WTC11 (cell line): Measurements from ENCODE around the gene TCF20. TPM values are rescaled to one million over a fixed set of nuclear protein-coding genes. Genes with fewer than 3 reads are reported as not detected.

Experiments used
- ATAC-seq: fragments of 200-7000 bp; cut with Tn5 transposase; 2 replicates; pipeline ENCODE4 v1.10.0; 2021; ENCODE audit warnings: mild to moderate bottlenecking, moderate library complexity
- CTCF ChIA-PET: fragments of 300-600 bp; sonication (Branson Sonifier 250); formaldehyde crosslinking; loops from one replicate; lab custom pipeline; 2021; ENCODE audit warnings: antibody characterized with exemption; lab: Charles Lee
- POLR2A ChIA-PET: fragments of 350-600 bp; sonication (Branson Sonifier 250); formaldehyde crosslinking; loops from one replicate; lab custom pipeline; 2021; ENCODE audit warnings: antibody characterized with exemption; lab: Charles Lee
- DNase-seq: peaks from one replicate; pipeline ENCODE4 v3.0.0; 2021; ENCODE audit warnings: low spot score
- H3K27ac Mint-ChIP-seq: 2 replicates; pipeline ENCODE4 v1.8.0; 2021; ENCODE audit warnings: mixed read lengths
- H3K27me3 Mint-ChIP-seq: 2 replicates; pipeline ENCODE4 v1.8.0; 2021; ENCODE audit warnings: low read depth, mild to moderate bottlenecking, moderate library complexity, mixed read lengths
- H3K36me3 Mint-ChIP-seq: 2 replicates; pipeline ENCODE4 v1.8.0; 2021; ENCODE audit warnings: mixed read lengths
- H3K4me1 Mint-ChIP-seq: 2 replicates; pipeline ENCODE4 v1.8.0; 2022; ENCODE audit warnings: mixed read lengths
- H3K4me3 Mint-ChIP-seq: 2 replicates; pipeline ENCODE4 v1.8.0; 2021; ENCODE audit warnings: mild to moderate bottlenecking, moderate library complexity, mixed read lengths
- H3K9me3 Mint-ChIP-seq: 2 replicates; pipeline ENCODE4 v1.8.0; 2021; ENCODE audit warnings: mixed read lengths
- ATF3 ChIP-seq: sonication (generic); formaldehyde crosslinking; conservative IDR thresholded peaks from 2 replicates; pipeline ENCODE4 v1.8.1; 2022; ENCODE audit warnings: mild to moderate bottlenecking, missing genetic modification reagents
- CBFB ChIP-seq: sonication (generic); formaldehyde crosslinking; IDR thresholded peaks from 2 replicates; pipeline ENCODE4 v1.8.1; 2022; ENCODE audit warnings: mild to moderate bottlenecking, low read depth, missing genetic modification reagents
- ELF4 ChIP-seq: sonication (generic); formaldehyde crosslinking; IDR thresholded peaks from 2 replicates; pipeline ENCODE4 v1.8.1; 2022; ENCODE audit warnings: low read depth, mild to moderate bottlenecking, moderate library complexity, missing genetic modification reagents
- ERG ChIP-seq: fragments of 250-450 bp; sonication (Bioruptor Pico); IDR thresholded peaks from 2 replicates; pipeline ENCODE4 v1.8.0; 2021; ENCODE audit warnings: mild to moderate bottlenecking
- GTF2I ChIP-seq: fragments of 250-450 bp; sonication (Bioruptor Pico); conservative IDR thresholded peaks from 2 replicates; pipeline ENCODE4 v1.4.0; 2021; ENCODE audit warnings: mild to moderate bottlenecking
- MYBL2 ChIP-seq: sonication (generic); formaldehyde crosslinking; IDR thresholded peaks from 2 replicates; pipeline ENCODE4 v1.8.1; 2023; ENCODE audit warnings: mild to moderate bottlenecking, moderate library complexity, missing genetic modification reagents
- NFATC4 ChIP-seq: fragments of 250-450 bp; sonication (Bioruptor Pico); IDR thresholded peaks from 2 replicates; pipeline ENCODE4 v1.9.0; 2021; ENCODE audit warnings: mild to moderate bottlenecking
- NFE2L1 ChIP-seq: sonication (generic); formaldehyde crosslinking; IDR thresholded peaks from 2 replicates; pipeline ENCODE4 v1.8.1; 2023; ENCODE audit warnings: missing genetic modification reagents
- OVOL2 ChIP-seq: fragments of 250-450 bp; sonication (Bioruptor Pico); IDR thresholded peaks from 2 replicates; pipeline ENCODE4 v1.9.0; 2021; ENCODE audit warnings: mild to moderate bottlenecking, borderline replicate concordance
- SMAD3 ChIP-seq: sonication (generic); formaldehyde crosslinking; IDR thresholded peaks from 2 replicates; pipeline ENCODE4 v1.8.0; 2022; ENCODE audit warnings: missing genetic modification reagents, mild to moderate bottlenecking, borderline replicate concordance
- SOX15 ChIP-seq: fragments of 250-450 bp; sonication (Bioruptor Pico); IDR thresholded peaks from 2 replicates; pipeline ENCODE4 v1.9.0; 2021; ENCODE audit warnings: mild to moderate bottlenecking
- SP1 ChIP-seq: sonication (generic); formaldehyde crosslinking; conservative IDR thresholded peaks from 2 replicates; pipeline ENCODE4 v1.8.1; 2022; ENCODE audit warnings: missing genetic modification reagents
- TP53 ChIP-seq: sonication (generic); formaldehyde crosslinking; IDR thresholded peaks from 2 replicates; pipeline ENCODE4 v1.8.1; 2023; ENCODE audit warnings: mild to moderate bottlenecking, missing genetic modification reagents
- ZBTB43 ChIP-seq: sonication (generic); formaldehyde crosslinking; IDR thresholded peaks from 2 replicates; pipeline ENCODE4 v1.8.1; 2023; ENCODE audit warnings: mild to moderate bottlenecking, missing genetic modification reagents
- ZNF138 ChIP-seq: sonication (generic); formaldehyde crosslinking; conservative IDR thresholded peaks from 2 replicates; pipeline ENCODE4 v1.8.1; 2022; ENCODE audit warnings: mild to moderate bottlenecking, moderate library complexity, missing genetic modification reagents
- ZNF396 ChIP-seq: fragments of 250-450 bp; sonication (Bioruptor Pico); IDR thresholded peaks from 2 replicates; pipeline ENCODE4 v1.8.0; 2021; ENCODE audit warnings: mild to moderate bottlenecking, moderate library complexity, borderline replicate concordance
- total RNA-seq: library from RNA; stranded (reverse); gene quantifications from 3 replicates; pipeline ENCODE4 v1.2.3, GENCODE V29; 2021
- TF ChIP-seq, protein P1 (sequence below): sonication (generic); formaldehyde crosslinking; IDR thresholded peaks from 2 replicates; pipeline ENCODE4 v1.8.1; 2022; ENCODE audit warnings: missing genetic modification reagents, borderline replicate concordance
- TF ChIP-seq, protein P2 (sequence below): sonication (generic); formaldehyde crosslinking; IDR thresholded peaks from 2 replicates; pipeline ENCODE4 v1.8.1; 2022; ENCODE audit warnings: low read depth, missing genetic modification reagents, borderline replicate concordance
- TF ChIP-seq, protein P3 (sequence below): sonication (generic); formaldehyde crosslinking; IDR thresholded peaks from 2 replicates; pipeline ENCODE4 v1.8.1; 2023; ENCODE audit warnings: mild to moderate bottlenecking, missing genetic modification reagents, borderline replicate concordance
- TF ChIP-seq, protein P4 (sequence below): sonication (generic); formaldehyde crosslinking; IDR thresholded peaks from 2 replicates; pipeline ENCODE4 v1.8.1; 2023; ENCODE audit warnings: mild to moderate bottlenecking, moderate library complexity, missing genetic modification reagents

Gene TCF20
- total RNA-seq, 1 experiment from 2014 or later: 77.0 TPM

DNA sequence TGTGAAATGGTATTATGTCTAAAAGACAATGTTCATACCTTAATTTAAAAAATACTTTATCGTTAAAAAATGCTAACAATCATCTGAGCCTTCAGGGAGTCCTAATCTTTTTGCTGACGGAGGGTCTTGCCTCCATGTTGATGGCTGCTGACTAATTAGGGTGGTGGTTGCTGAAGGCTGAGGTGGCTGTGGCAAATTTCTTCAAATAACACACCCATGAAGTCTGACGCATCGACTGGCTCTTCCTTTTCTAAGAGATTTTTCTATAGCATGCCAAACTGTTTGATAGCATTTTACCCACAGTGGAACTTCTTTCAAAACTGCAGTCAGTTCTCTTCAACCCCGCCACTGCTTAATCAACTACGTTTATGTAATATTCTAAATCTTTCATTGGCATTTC, 33.6 kb downstream of the TCF20 start:
- ChIA-PET CTCF (no interaction called here), POLR2A (no interaction called here)
- Mint-ChIP-seq H3K9me3 (peaks cover 21% of the 10 kb centered on the region), H3K27me3 (no peaks in the 10 kb centered on the region), H3K36me3 (peaks cover 25% of the 10 kb centered on the region), H3K4me3 (no peak overlapping the region), H3K27ac (no peak overlapping the region; the same call in 1 of the 2 replicates), H3K4me1 (peaks cover 28% of the 10 kb centered on the region)
- no peak for DNase-seq
- no peak for ATAC-seq
- TF ChIP-seq ATF3 (no peak), TP53 (CRISPR knock-in tag) (no peak), SOX15 (CRISPR knock-in tag) (no peak), ZNF138 (CRISPR knock-in tag) (no peak), NFATC4 (CRISPR knock-in tag) (no peak), CBFB (no peak), NFE2L1 (CRISPR knock-in tag) (no peak), ELF4 (CRISPR knock-in tag) (no peak), MYBL2 (no peak), SP1 (CRISPR knock-in tag) (no peak), SMAD3 (no peak), ZBTB43 (CRISPR knock-in tag) (no peak), ZNF396 (CRISPR knock-in tag) (no peak), OVOL2 (CRISPR knock-in tag) (no peak), GTF2I (CRISPR knock-in tag) (no peak), ERG (CRISPR knock-in tag) (no peak)
- TF ChIP-seq, protein P1, sequence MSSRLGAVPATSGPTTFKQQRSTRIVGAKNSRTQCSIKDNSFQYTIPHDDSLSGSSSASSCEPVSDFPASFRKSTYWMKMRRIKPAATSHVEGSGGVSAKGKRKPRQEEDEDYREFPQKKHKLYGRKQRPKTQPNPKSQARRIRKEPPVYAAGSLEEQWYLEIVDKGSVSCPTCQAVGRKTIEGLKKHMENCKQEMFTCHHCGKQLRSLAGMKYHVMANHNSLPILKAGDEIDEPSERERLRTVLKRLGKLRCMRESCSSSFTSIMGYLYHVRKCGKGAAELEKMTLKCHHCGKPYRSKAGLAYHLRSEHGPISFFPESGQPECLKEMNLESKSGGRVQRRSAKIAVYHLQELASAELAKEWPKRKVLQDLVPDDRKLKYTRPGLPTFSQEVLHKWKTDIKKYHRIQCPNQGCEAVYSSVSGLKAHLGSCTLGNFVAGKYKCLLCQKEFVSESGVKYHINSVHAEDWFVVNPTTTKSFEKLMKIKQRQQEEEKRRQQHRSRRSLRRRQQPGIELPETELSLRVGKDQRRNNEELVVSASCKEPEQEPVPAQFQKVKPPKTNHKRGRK (CRISPR knock-in tag): no peak
- TF ChIP-seq, protein P2, sequence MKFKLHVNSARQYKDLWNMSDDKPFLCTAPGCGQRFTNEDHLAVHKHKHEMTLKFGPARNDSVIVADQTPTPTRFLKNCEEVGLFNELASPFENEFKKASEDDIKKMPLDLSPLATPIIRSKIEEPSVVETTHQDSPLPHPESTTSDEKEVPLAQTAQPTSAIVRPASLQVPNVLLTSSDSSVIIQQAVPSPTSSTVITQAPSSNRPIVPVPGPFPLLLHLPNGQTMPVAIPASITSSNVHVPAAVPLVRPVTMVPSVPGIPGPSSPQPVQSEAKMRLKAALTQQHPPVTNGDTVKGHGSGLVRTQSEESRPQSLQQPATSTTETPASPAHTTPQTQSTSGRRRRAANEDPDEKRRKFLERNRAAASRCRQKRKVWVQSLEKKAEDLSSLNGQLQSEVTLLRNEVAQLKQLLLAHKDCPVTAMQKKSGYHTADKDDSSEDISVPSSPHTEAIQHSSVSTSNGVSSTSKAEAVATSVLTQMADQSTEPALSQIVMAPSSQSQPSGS: no peak
- TF ChIP-seq, protein P3, sequence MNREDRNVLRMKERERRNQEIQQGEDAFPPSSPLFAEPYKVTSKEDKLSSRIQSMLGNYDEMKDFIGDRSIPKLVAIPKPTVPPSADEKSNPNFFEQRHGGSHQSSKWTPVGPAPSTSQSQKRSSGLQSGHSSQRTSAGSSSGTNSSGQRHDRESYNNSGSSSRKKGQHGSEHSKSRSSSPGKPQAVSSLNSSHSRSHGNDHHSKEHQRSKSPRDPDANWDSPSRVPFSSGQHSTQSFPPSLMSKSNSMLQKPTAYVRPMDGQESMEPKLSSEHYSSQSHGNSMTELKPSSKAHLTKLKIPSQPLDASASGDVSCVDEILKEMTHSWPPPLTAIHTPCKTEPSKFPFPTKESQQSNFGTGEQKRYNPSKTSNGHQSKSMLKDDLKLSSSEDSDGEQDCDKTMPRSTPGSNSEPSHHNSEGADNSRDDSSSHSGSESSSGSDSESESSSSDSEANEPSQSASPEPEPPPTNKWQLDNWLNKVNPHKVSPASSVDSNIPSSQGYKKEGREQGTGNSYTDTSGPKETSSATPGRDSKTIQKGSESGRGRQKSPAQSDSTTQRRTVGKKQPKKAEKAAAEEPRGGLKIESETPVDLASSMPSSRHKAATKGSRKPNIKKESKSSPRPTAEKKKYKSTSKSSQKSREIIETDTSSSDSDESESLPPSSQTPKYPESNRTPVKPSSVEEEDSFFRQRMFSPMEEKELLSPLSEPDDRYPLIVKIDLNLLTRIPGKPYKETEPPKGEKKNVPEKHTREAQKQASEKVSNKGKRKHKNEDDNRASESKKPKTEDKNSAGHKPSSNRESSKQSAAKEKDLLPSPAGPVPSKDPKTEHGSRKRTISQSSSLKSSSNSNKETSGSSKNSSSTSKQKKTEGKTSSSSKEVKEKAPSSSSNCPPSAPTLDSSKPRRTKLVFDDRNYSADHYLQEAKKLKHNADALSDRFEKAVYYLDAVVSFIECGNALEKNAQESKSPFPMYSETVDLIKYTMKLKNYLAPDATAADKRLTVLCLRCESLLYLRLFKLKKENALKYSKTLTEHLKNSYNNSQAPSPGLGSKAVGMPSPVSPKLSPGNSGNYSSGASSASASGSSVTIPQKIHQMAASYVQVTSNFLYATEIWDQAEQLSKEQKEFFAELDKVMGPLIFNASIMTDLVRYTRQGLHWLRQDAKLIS (CRISPR knock-in tag): no peak
- TF ChIP-seq, protein P4, sequence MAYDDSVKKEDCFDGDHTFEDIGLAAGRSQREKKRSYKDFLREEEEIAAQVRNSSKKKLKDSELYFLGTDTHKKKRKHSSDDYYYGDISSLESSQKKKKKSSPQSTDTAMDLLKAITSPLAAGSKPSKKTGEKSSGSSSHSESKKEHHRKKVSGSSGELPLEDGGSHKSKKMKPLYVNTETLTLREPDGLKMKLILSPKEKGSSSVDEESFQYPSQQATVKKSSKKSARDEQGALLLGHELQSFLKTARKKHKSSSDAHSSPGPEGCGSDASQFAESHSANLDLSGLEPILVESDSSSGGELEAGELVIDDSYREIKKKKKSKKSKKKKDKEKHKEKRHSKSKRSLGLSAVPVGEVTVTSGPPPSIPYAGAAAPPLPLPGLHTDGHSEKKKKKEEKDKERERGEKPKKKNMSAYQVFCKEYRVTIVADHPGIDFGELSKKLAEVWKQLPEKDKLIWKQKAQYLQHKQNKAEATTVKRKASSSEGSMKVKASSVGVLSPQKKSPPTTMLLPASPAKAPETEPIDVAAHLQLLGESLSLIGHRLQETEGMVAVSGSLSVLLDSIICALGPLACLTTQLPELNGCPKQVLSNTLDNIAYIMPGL (CRISPR knock-in tag): no peak
